Activated naive CD4-positive, alpha-beta T cell treated with anti-CD3 and anti-CD28 coated beads, Interleukin-2, amount 50 U/mL, for 72 hours (primary cell): ENCODE data around the gene GPR6. TPM values are rescaled to one million over a fixed set of nuclear protein-coding genes. Genes with fewer than 3 reads are reported as not detected.

Source experiments
- total RNA-seq, 2 donors: library from RNA; stranded (reverse); gene quantifications; one replicate each; pipeline ENCODE4 v1.2.3, GENCODE V29; 2022

GPR6 gene
- total RNA-seq, 2 donors from 2014 or later, result not detected

Other genes starting within 250 kb of the GPR6 start
- gene WASF1, start 201.4 kb downstream of the GPR6 start, total RNA-seq, result 1 to 10 TPM; 3.9 to 4.3 TPM
- gene CDC40, start 202.1 kb downstream of the GPR6 start, total RNA-seq, result 10 to 100 TPM; 26.0 to 40.1 TPM